Measurements from ENCODE around the gene TENM4.

GRCh38 chr11:79481795-79482194, 41.0 kb upstream of the TENM4 start:
- TF ChIP-seq CTCF (IDR thresholded peaks at IDR 0.05; ENCODE audit: low read depth, low read length, poor library complexity, severe bottlenecking): no peak
- no peak for TF ChIP-seq EZH2phosphoT487 (IDR thresholded peaks at IDR 0.05; ENCODE audit: borderline replicate concordance, low read length)

Data from DOHH2 (cell line).